ENCODE results near the gene APOM. TPM values are rescaled to one million over a fixed set of nuclear protein-coding genes. Genes with fewer than 3 reads are reported as not detected.

The APOM gene
- total RNA-seq, 1 donor from 2014 or later: 2.6 TPM

- peaks cover 3% of the 10 kb centered on the region for H4K20me1 ChIP-seq (ENCODE audit: low read depth)
- Mint-ChIP-seq H3K27ac (no peak overlapping the region), H3K36me3 (peaks cover 32% of the 10 kb centered on the region), H3K4me1 (no peaks in the 10 kb centered on the region), H3K27me3 (ENCODE audit: insufficient read depth, low read depth) (no peaks in the 10 kb centered on the region), H3K9me3 (no peaks in the 10 kb centered on the region), H3K4me3 (no peak overlapping the region)
- no peak overlapping the region for H3K27ac ChIP-seq
- H3K79me2 ChIP-seq (ENCODE audit: low read depth): no peaks in the 10 kb centered on the region
- no peak overlapping the region for H3K4me3 ChIP-seq
- H3K4me1 ChIP-seq: no peaks in the 10 kb centered on the region
- no peaks in the 10 kb centered on the region for H3K27me3 ChIP-seq
- H2AFZ ChIP-seq (replicated peaks): no peak overlapping the region
- TF ChIP-seq EZH2phosphoT487 (IDR thresholded peaks at IDR 0.05): no peak
- no peak for TF ChIP-seq EZH2 (IDR thresholded peaks at IDR 0.05)
- no peak for TF ChIP-seq CTCF (IDR thresholded peaks at IDR 0.05)
- no peaks in the 10 kb centered on the region for H3K36me3 ChIP-seq
- H3K4me2 ChIP-seq: no peak overlapping the region
- no peak overlapping the region for H3K9ac ChIP-seq
- DNase-seq (ENCODE audit: low spot score): no peak
- no peaks in the 10 kb centered on the region for H3K9me3 ChIP-seq (ENCODE audit: low read depth)
- H3F3A ChIP-seq (ENCODE audit: low read depth): no peaks in the 10 kb centered on the region
Measured at GRCh38 chr6:31693535-31693934, 37.8 kb downstream of the APOM start.

GRCh38 chr6:31697555-31697954 is 41.9 kb downstream of the APOM start:
- Histone ChIP-seq H3F3A (ENCODE audit: low read depth) (no peaks in the 10 kb centered on the region), H3K27me3 (no peaks in the 10 kb centered on the region), H4K20me1 (ENCODE audit: low read depth) (no peaks in the 10 kb centered on the region), H3K9me3 (ENCODE audit: low read depth) (no peaks in the 10 kb centered on the region), H3K4me2 (no peak overlapping the region), H2AFZ (replicated peaks) (no peak overlapping the region), H3K36me3 (no peaks in the 10 kb centered on the region), H3K4me3 (no peak overlapping the region), H3K79me2 (ENCODE audit: low read depth) (peaks cover 31% of the 10 kb centered on the region), H3K27ac (no peak overlapping the region), H3K4me1 (no peaks in the 10 kb centered on the region), H3K9ac (no peak overlapping the region)
- Mint-ChIP-seq H3K9me3 (no peaks in the 10 kb centered on the region), H3K36me3 (peaks cover 18% of the 10 kb centered on the region), H3K4me1 (peaks cover 16% of the 10 kb centered on the region), H3K27ac (no peak overlapping the region), H3K27me3 (ENCODE audit: insufficient read depth, low read depth) (no peaks in the 10 kb centered on the region), H3K4me3 (no peak overlapping the region)
- DNase-seq (ENCODE audit: low spot score): no peak
- TF ChIP-seq EZH2 (IDR thresholded peaks at IDR 0.05): no peak
- TF ChIP-seq CTCF (IDR thresholded peaks at IDR 0.05): no peak
- no peak for TF ChIP-seq EZH2phosphoT487 (IDR thresholded peaks at IDR 0.05)

- no peaks in the 10 kb centered on the region for H3K27me3 ChIP-seq
- H3K4me3 ChIP-seq: no peak overlapping the region
- peaks cover 32% of the 10 kb centered on the region for H3K79me2 ChIP-seq (ENCODE audit: low read depth)
- no peak overlapping the region for H2AFZ ChIP-seq (replicated peaks)
- no peaks in the 10 kb centered on the region for H3K9me3 Mint-ChIP-seq
- TF ChIP-seq EZH2phosphoT487 (IDR thresholded peaks at IDR 0.05) (no peak), CTCF (IDR thresholded peaks at IDR 0.05) (no peak), EZH2 (IDR thresholded peaks at IDR 0.05) (no peak)
- H3K36me3 ChIP-seq: no peaks in the 10 kb centered on the region
- H3K4me2 ChIP-seq: no peak overlapping the region
- no peaks in the 10 kb centered on the region for H3K9me3 ChIP-seq (ENCODE audit: low read depth)
- H3K4me1 ChIP-seq: no peaks in the 10 kb centered on the region
- no peak for DNase-seq (ENCODE audit: low spot score)
- H3K9ac ChIP-seq: no peak overlapping the region
- H3K27ac ChIP-seq: no peak overlapping the region
- H3K4me1 Mint-ChIP-seq: peaks cover 19% of the 10 kb centered on the region
- peaks cover 2% of the 10 kb centered on the region for H3K27me3 Mint-ChIP-seq (ENCODE audit: insufficient read depth, low read depth)
- peak overlapping the region; percentile 99 for H3K4me3 Mint-ChIP-seq
- H3K27ac Mint-ChIP-seq: peak overlapping the region; percentile 11
- no peaks in the 10 kb centered on the region for H3F3A ChIP-seq (ENCODE audit: low read depth)
- H3K36me3 Mint-ChIP-seq: peaks cover 11% of the 10 kb centered on the region
- no peaks in the 10 kb centered on the region for H4K20me1 ChIP-seq (ENCODE audit: low read depth)
Measured at GRCh38 chr6:31700740-31701401, 45.2 kb downstream of the APOM start.
